ENCODE measurements around the gene PHF13.

PHF13 gene

DNA sequence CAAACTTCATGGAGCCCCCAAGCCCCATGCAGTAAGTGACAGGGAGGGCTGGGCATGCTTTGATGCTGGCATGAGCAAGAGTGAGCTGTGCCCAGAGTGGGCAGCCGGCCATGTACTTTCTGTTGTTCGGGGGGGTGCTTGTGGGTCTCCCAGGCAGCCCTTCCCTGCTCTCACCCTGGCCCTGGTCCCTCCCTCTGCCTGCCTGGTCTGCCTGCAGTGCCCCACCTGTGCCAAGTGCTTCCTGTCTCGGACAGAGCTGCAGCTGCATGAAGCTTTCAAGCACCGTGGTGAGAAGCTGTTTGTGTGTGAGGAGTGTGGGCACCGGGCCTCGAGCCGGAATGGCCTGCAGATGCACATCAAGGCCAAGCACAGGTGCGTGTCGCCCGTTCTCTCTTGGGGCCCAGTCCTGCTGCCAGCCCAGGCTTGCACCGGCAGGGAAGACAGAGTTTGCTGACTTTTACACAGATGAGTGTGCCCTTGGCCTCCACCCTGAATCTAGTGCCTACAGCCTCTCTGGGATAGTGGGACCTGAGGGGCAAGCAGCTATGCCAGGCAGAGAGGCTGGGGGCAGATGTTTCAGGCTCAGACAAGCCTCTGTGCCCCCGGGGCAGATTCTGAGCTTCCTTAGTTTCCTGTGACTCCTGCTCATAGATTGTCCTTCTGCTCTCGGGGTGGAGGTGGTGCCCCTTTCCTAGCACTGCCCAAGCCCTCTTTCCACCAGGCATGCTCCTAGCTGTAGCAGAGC lies 26.1 kb upstream of the PHF13 start:
- no peak overlapping the region for H3K4me3 ChIP-seq (ENCODE audit: low read depth, low read length)
- no peak for TF ChIP-seq CTCF (IDR thresholded peaks at IDR 0.05; ENCODE audit: borderline replicate concordance, insufficient read depth, low read depth, low read length)

DNA sequence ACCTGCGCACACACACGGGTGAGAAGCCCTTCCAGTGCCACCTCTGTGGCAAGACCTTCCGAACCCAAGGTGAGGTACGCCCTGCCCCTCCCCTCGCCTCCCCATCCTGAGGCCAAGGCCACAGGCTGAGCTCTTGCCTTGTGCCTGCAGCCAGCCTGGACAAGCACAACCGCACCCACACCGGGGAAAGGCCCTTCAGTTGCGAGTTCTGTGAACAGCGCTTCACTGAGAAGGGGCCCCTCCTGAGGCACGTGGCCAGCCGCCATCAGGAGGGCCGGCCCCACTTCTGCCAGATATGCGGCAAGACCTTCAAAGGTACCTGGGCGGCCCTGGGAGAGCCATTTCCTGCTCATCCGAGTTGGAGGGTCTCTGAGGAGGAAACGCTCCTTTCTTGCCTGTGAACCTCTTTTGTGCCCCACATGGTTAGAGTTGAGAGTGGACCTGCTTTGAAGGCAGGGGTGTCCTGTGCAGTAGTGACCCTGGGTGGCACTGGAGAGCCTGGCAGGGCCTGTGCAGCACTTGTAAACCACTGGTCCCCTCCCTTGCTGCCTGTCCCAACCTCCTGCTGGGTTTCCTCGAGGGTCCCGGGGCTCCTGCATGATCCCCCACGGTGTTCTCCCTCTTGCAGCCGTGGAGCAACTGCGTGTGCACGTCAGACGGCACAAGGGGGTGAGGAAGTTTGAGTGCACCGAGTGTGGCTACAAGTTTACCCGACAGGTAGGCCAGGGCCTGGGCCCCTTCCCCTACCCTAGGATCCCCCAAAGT lies 25.2 kb upstream of the PHF13 start:
- no peak overlapping the region for H3K4me3 ChIP-seq (ENCODE audit: low read depth, low read length)
- no peak for TF ChIP-seq CTCF (IDR thresholded peaks at IDR 0.05; ENCODE audit: borderline replicate concordance, insufficient read depth, low read depth, low read length)

- no peak overlapping the region for H3K4me3 ChIP-seq (ENCODE audit: low read depth, low read length)
- TF ChIP-seq CTCF (IDR thresholded peaks at IDR 0.05; ENCODE audit: borderline replicate concordance, insufficient read depth, low read depth, low read length) = no peak
These were observed 24.5 kb upstream of the PHF13 start for GRCh38 chr1:6588893-6589520.

- no peak overlapping the region for H3K4me3 ChIP-seq (ENCODE audit: low read depth, low read length)
- TF ChIP-seq CTCF (IDR thresholded peaks at IDR 0.05; ENCODE audit: borderline replicate concordance, insufficient read depth, low read depth, low read length) = no peak
These were observed 23.5 kb upstream of the PHF13 start for GRCh38 chr1:6590046-6590445.

DNA sequence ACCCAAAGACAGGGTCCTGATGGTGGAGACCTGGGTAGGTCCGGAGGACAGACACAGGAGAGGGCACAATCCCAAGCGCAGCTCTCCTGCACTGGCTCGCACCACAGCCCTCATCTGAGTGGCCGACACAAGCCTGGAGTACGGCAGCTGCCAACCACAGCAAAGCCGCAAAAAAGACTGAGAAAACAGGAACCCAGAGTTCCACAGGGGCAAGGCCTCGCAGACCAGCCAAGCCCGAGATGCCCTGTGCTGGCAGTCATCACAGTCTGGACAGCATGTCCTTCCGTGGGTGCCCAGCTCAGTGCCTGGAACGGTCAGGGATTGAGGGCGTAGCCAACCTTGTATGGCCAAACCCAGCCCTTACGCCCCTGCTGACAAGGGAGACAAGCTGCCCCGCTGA lies 22.3 kb upstream of the PHF13 start:
- no peak overlapping the region for H3K4me3 ChIP-seq (ENCODE audit: low read depth, low read length)
- no peak for TF ChIP-seq CTCF (IDR thresholded peaks at IDR 0.05; ENCODE audit: borderline replicate concordance, insufficient read depth, low read depth, low read length)

DNA sequence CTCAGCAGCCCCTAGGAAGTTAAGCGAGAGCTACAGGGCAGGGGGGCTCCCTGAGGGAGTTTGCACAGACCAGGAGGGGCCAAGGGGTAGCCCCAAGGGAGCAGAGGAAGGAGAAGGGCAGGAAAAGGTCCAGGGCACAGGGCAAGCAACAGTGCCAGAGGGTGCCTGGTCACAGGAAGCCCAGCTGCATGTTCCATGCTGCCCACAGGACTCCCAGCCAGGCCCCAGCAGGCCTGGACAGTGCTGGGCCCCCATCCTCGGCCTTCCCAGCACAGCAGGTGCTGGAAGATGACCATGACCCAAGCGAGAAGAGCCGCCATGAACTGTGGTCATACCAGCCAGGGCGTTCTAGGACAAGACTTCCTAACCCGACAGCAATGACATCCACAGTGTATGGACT lies 21.9 kb upstream of the PHF13 start:
- H3K4me3 ChIP-seq (ENCODE audit: low read depth, low read length) = no peak overlapping the region
- TF ChIP-seq CTCF (IDR thresholded peaks at IDR 0.05; ENCODE audit: borderline replicate concordance, insufficient read depth, low read depth, low read length) = no peak

All from GM12875 (cell line).